HPDE6-E6E7 (cell line): ENCODE results near the gene ANKRD53.

Experiments
- DNase-seq: peaks from one replicate; pipeline ENCODE4 v3.0.0; 2011; ENCODE audit warnings: missing footprints; ENCODE audit errors: extremely low spot score

ANKRD53 gene

DNA sequence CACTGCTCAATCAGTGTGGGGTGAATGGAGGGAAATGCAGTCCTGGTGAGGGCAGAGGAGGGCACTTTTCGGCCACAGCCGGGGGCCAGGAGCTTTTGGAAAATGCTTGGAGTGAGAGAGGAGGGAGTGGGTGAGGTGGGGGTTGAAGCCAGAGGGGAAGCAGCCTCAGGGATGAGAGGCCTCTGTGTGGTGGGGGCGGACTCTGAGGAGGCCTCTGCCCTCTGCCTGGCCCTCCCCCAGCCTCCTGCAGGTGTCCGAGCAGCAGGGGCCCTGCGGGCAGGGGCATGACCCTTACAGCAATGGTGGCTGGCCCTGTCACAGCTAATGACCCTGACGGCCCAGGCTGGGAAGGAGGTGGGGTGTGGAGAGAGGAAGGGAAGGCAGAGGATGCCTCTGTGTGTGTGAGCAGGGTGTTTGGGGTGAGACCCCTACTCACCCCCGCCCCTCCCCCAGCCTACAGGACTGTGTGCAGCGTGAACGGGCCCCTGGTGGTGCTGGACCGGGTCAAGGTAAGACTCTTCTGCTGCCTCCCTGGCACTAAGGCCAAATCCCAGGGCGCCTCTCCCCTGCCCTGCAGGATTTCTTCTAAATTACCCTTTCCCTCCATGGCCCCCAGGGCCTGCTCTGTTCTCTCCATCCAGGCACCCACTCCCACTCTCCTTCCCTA lies 35.1 kb upstream of the ANKRD53 start:
- DNase-seq, result no peak

- no peak for DNase-seq
These were observed 34.2 kb upstream of the ANKRD53 start for GRCh38 chr2:70944111-70944690.

GRCh38 chr2:70946832-70947442 lies 31.5 kb upstream of the ANKRD53 start:
- DNase-seq, result no peak

DNA sequence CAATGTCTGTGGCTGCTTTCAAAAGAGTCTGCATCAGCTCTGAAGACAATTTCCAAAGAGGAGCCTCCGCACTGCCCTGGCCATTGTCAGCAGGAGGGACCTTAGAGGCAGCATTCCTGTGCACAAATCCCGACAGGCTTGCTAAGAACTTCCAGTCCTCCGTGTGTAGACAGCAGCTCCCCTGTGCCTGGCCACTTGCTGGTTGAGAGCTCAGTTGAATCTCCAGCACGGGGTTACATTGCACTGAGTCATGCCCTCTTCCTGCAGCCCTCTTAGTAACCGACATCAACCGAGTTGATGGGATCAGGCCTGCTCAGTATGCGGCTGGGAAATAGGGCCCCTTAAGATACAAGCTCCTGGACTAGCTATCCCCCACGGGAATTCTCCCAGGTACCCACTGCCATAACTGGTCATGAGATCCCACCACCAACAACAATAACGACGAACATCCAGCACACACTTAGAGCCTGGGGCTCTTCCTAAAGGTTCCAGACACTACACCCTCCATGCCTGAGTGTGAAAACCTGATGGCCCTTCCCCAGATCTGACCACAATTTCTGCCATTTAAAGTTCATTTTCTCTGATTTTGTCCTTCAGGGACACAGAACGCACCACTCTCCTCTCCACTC lies 30.8 kb upstream of the ANKRD53 start:
- DNase-seq, result peak; percentile 43

DNA sequence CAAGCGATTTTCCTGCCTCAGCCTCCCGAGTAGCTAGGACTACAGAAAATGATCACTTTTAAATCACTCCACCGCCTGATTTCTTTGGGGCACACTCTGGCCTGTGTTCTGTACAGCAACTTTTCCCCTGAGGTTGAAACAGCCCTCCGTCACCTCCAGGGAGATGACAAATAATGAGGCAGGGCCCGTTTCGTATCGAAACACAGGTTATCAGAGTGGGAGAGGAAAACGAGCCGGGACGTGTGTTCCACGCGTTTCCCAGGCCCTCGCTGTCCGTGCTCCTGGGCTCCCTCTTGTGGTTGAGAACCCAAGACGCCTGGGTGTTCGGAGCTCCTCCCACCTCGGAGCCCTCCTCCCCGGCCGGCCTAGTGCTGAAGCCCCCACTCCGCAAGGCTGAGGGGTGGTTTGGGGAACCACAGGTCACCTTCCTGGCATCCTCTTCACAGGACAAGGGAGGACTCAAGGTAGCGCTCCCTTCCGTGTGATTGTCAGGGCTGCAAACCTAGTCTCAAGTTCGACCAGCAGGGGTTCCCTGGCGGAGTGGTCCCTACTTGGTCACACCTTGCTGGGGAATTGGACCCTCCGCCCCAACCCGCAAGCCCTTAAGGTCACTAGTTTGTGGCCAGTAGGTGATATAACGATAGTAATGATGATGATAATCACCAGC lies 30.0 kb upstream of the ANKRD53 start:
- peak; percentile 75 for DNase-seq

DNA sequence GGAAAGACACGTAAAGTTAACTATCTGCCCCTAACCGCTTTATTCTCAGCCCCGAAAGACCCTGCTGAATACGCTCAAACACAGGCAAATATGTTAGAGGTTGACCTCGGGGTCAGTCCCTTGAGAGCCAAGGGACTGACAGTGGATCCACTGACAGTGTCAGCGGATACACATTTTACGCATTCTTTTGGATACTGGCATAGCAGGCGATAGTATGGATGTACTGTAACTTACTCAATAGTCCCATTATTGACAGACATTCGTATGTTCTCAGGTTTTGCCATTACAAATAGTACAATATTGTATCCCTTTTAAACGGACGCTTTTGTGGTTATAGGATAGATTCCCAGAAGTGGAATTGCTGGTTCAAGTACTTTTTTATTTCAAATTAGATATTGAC lies 29.3 kb upstream of the ANKRD53 start:
- DNase-seq, result no peak

DNA sequence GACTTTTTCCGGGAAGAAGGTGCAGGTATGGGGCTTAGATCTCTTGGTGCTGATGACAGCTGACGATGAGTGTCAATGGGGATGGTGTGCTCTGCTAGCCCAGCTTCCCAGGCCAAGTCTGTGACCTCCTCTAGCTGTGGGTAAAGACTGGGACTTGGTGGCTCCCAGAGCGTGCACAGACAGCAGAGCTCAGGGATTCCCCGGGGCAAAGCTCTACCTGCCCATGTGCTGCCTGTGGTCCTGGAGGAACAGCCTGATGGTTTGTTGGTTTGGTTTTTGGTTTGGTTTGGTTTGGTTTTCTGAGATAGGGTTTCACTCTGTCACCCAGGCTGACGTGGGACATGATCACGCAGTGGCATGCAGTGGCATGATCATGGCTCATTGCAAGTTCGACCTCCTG lies 23.5 kb upstream of the ANKRD53 start:
- DNase-seq, result no peak

GRCh38 chr2:70956141-70956540 lies 22.3 kb upstream of the ANKRD53 start:
- DNase-seq, result no peak

DNA sequence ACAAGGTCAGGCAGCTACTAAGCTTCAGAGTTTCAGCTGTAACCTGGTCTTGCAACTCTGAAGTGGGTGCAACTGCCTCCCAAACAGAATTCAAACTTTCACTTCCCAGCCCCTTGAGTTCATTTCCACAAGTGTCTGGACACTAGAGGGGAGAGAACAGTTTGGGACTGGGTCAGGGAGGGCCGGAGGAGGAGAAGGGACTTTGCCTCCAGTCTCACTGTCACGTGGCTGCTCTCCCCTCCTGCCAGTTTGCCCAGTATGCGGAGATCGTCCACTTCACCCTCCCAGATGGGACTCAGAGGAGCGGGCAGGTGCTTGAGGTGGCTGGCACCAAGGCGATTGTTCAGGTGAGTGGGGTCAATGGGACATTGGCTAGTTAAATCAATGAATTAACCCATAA lies 20.6 kb upstream of the ANKRD53 start:
- no peak for DNase-seq

DNA sequence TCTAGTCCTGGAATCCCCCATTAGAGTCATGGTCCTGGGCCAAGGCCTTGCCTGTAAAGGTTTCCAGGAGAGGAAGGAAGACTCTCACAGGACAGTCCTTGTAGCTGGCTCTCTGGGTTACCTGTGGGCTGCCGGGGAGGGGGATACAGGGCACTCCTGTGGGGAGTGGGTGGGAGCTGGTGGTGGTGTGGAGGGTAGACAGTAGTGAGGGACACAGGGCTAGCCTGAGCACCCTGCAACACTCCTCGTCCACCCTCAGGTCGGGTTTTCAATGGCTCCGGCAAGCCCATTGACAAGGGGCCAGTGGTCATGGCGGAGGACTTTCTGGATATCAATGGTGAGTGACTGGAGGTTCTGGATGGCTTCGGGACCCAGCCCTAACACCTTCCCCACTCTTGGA lies 19.7 kb upstream of the ANKRD53 start:
- no peak for DNase-seq

GRCh38 chr2:70959271-70959761 lies 19.1 kb upstream of the ANKRD53 start:
- no peak for DNase-seq

DNA sequence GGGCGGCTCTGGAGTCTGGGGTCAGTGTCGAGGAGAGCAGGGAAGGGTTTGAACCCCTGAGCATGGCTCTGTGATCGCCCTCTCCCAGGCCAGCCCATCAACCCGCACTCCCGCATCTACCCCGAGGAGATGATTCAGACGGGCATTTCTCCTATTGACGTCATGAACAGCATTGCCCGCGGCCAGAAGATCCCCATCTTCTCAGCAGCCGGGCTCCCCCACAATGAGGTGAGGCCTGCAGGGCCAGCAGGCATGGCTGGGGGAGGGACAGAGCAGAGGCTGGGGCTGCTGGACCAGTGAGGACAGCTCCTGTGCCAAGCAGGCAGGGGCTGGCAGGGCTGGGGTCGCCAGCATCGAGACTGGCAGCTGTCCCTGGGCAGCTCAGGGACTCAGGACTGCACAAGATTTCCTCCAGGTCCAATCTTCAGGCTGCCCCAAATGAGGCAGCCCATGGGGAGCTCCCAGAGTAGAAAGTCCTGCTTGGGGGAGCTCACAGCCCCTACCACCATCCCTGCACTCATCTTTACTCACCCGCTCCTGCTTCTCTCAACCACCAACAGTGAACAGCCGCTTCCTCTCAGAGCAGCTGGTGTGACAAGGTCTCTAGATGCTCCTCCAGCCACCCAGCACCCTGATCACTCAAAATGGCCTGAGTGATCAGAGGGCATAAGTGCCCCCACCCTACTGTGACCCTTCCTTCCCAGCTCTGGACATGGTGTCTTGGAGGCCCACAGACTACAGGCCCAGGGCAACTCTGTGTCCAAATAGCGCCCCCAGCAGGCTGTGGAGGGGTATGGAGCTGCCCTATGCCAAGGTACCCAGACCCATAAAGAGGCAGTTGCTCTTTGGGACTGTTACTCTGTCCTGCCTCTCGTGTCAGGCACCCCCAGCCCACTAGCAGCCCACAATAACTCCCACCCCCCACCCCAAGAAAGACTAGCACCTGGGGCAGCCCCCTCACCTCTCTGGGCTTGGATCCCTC lies 18.3 kb upstream of the ANKRD53 start:
- DNase-seq, result no peak

- DNase-seq, result no peak
These were observed 17.4 kb upstream of the ANKRD53 start for GRCh38 chr2:70960833-70961647.

DNA sequence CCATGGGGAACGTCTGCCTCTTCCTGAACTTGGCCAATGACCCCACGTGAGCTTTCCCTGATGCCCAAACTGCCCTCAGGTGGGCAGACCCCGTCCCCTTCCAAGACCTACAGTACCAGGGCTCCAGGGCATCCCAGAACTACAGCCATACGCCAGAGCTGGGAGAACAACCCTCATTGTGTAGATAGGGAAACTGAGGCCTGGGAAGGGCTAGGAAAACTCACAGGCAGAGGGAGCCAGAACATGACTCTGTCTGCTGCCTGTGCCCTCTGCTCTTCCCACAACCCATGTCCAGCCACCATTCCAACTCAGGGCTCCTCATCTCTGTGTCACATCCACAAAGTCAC lies 16.8 kb upstream of the ANKRD53 start:
- DNase-seq, result no peak

GRCh38 chr2:70962211-70962884 lies 16.1 kb upstream of the ANKRD53 start:
- no peak for DNase-seq

DNA sequence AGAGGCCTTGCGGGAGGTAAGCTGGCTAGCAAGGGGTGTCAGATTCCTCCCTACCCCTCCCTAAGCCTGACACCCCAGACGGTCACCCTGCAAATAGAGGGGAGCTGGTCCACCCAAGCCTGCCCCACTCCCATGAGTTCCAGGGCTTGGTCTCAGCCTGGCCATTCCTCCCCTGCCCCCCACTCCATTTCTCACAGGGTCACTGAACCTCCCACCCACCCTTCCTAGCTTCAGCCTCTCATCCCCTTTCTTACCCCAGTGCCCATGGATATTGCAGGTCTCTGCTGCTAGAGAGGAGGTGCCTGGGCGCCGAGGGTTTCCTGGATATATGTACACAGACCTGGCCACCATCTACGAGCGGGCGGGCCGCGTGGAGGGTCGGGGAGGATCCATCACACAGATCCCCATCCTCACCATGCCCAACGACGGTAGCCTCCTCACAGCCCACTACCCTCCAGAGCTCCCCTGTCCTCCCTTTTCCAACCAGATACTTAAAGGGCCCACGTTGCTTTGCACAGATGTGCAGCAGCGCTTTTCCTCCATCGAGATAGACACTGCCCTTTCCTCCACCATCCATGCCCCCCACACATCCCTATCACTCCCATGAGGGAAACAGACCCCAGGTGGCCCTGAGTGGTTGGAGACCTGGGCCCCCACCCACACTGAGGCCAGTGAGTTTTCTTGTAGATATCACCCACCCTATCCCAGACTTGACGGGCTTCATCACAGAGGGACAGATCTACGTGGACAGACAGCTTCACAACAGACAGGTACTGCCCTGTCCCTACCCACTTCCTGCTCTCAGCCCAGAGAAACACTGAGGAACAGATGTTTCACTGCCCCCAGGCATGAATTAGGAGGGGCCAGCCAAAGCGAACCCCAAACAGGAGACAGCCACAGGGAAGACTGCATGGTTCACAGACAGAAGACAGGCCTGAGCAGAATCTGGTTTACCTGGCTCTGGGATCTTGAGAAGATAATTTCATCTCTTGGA lies 15.2 kb upstream of the ANKRD53 start:
- no peak for DNase-seq

- no peak for DNase-seq
These were observed 14.3 kb upstream of the ANKRD53 start for GRCh38 chr2:70964133-70964532.

DNA sequence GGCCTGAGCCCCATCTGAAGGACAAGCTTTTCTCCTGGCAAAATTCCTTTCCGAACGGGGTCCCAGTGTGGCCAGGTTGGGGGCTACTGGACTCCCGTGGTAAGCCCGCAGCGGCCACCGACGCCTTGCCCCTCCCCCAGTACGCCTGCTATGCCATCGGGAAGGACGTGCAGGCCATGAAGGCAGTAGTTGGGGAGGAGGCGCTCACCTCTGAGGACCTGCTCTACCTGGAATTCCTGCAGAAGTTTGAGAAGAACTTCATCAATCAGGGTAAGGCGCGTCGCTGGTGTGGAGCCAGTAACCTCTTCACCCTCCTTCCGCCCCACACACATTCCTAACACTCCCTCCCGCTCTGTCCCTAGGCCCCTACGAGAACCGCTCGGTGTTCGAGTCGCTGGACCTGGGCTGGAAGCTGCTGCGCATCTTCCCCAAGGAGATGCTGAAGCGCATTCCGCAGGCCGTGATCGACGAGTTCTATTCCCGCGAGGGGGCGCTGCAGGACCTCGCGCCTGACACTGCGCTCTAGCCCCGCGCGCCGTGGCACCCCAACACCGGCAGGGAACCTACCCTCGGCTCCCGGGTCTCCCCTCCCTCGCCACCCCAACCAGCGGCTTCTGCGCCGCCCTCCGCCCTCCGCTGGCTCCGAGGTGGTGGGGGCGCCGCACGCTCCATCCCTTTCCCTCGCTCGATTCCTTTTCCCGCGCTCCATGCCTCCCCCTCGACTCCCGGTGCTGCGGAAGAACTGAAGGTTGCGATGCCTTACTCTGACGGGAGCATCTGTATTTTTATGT lies 13.6 kb upstream of the ANKRD53 start:
- no peak for DNase-seq
